Activated CD8-positive, alpha-beta memory T cell treated with anti-CD3 and anti-CD28 coated beads for 1 hour (primary cell): ENCODE measurements around the gene VWA5A.
"Not testable (repeated sequence)": the region's sequence is repeated elsewhere in the genome, so short reads cannot be mapped to it uniquely, and the experiment has no call there.

Experiments used
- DNase-seq, 2 donors: peaks; one replicate each; pipeline ENCODE4 v3.0.0-alpha.2; 2020; ENCODE audit warnings: low read depth in 1 of 2; ENCODE audit errors: extremely low read depth in 1 of 2

Gene VWA5A

DNA sequence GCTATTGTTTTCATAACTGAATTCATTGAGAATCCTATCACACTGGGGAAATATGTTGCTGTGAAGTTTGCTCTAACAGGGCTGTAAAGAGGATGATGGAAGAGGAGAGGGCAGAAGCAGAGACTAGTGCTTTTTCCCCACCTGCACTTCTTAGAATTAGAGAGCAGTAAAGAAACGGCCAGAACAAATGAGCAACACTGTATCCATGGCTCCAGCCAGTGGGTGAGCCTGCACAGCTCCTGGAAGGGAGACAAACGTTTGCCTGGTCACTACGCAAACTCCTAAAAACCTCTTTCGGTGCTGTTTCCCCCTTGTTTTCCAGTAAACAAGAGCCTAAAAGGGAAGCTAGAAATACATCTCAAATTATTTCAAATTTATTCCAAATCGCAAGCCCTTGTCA lies 45.7 kb downstream of the VWA5A start:
- no peak for DNase-seq

DNA sequence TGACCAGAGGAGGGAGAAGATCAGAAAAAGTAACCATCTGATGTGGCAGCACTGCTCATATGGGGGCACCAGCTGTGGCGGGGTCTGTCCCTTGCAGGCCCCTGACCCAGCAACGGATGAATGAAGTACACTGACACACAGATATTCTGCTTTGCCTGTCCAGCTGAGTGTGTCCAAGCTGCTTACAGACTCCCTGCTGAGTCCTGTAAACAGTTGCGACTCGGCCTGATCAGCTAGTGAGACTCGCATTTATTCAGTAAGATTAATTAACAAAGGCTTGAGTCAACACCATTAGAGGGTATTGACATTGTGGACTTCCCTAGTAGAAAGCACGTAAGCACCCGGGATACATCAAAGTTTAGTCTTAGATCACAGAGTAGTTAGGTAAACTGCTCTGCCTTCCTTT lies 52.6 kb downstream of the VWA5A start:
- DNase-seq, result no peak

- no peak for DNase-seq
Measured at GRCh38 chr11:124168796-124169195, 53.5 kb downstream of the VWA5A start.

- DNase-seq, result not testable (repeated sequence)
Measured at GRCh38 chr11:124170315-124170714, 55.1 kb downstream of the VWA5A start.

- DNase-seq, result no peak
Measured at GRCh38 chr11:124170801-124171586, 55.7 kb downstream of the VWA5A start.

DNA sequence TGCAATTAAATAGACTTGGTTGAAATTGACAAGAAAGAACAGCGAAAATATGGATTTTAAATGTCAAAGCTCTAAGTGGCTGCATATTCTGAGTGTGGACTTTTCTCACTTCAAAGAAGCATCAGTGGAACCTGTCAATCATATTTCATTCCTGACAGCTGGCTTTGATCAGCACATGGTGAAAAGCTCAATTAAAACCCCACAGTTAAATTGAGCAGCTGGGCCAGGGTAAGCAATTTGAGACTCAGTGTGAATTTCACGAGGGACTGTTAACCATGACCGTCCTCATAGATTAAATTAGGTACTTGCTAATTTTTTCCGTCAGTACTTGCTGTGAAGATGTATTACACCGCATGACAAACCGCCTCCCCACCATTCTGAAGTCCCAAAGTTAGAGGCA lies 56.9 kb downstream of the VWA5A start:
- no peak for DNase-seq

GRCh38 chr11:124172599-124172998 lies 57.3 kb downstream of the VWA5A start:
- DNase-seq, result no peak

DNA sequence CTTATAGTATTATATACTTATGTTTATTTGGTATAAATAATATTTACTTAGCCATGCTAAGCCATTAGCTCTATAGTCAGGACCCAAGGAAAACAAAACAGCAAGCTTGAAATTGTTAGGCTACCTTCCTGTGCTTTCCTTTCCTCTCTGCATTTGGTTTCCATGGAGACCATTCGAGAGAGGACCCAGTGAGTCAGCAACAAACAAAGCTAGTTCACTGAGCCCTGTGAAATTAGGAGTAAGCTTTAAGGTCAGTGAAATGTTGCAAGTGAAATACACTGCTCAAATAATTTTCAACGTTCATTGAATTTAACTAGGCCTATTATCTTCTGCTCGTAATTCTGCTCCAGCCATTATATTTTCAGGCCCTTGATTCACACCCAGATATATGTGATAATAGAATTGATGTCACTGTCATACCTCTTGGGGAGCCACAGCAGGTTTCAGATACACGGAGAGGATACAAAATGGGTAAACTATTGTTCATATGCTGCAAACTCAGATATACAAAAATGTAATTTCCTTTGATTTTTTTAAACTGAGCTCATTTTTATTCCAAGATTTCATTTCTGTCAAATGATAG lies 58.8 kb downstream of the VWA5A start:
- no peak for DNase-seq

GRCh38 chr11:124176925-124177715 lies 61.9 kb downstream of the VWA5A start:
- DNase-seq, result no peak

- no peak for DNase-seq
Measured at GRCh38 chr11:124179310-124179709, 64.1 kb downstream of the VWA5A start.

GRCh38 chr11:124183068-124183467 lies 67.8 kb downstream of the VWA5A start, which contains the start of gene OR10D3:
Gene OR10D3, plus strand, starts transcription at chr11:124183345. Its CDS starts 1,925 bp downstream, at chr11:124185270.
- DNase-seq, result no peak

DNA sequence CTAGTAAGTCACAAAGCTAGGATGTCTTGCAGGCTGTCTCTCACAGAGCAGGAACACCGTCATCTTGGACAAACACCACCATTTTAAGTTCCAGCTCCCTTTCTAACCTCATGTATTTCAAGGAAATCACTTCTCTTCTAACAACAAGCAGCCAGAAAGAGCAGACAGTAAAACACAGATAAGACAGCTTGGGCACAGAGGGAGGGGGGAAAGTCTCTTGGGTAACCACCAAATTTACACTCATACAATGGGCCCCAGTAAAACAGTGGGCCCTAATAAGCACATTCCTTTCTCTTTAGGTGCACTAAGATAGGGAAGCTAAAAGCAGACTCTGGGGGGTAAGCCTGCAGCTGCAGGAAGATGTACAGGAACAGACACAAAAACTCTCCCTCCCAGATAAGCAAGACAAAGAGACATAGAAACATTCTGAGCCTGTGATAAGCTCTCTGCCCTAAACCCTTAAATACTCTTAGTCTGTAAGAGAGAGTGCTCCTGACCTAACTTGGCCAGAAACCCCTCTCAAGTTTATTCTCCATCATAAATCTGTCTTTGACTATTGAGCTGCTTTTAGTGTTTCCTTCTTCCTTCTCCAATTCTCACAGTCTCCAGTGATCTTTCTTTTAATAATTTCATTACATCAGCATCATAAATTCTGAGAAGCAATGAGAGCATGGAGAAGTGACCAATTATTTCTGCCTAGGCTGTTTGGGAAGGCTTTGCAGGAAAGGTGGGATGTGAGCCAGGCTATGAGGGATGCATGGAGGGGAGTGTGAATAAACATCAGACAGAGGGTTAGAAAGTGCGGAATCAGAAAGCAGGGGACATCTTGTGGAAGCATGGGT lies 75.3 kb downstream of the VWA5A start:
- no peak for DNase-seq

DNA sequence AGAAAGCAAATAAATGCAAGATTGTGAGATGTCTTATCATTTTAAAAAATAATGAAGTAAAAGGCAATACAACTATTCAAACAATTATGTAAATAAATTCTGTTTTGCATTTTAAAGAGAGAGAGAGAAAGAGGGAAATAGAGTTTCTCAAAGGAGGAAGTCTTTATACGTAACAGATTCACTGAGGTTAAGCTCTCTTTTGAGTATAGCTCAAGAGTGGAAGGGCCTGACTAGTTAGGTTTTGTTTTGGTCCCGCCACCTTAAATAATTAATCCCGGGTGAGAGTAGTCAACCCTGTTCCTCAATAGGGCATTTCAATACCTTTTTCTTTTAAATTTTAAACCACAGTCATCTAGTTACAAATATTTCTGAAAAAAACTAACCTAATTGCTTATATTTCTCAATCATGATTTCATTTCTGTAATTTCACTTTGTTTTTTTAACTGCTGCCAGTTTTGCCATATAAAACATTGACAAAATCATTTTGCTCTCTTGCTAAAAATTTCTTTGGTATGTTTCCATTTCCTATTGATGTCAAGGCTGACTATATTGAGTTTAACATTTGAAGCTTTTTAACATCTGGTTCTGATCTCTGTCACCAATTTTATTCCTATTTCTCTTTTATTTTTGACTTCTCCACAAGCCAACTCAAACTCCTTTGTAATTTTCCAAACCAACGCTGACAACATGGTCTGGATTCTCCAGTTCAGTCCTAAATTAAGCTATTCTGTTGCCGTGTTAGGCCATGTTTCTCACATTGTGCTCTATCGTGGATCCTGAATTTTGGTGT lies 78.2 kb downstream of the VWA5A start:
- no peak for DNase-seq

DNA sequence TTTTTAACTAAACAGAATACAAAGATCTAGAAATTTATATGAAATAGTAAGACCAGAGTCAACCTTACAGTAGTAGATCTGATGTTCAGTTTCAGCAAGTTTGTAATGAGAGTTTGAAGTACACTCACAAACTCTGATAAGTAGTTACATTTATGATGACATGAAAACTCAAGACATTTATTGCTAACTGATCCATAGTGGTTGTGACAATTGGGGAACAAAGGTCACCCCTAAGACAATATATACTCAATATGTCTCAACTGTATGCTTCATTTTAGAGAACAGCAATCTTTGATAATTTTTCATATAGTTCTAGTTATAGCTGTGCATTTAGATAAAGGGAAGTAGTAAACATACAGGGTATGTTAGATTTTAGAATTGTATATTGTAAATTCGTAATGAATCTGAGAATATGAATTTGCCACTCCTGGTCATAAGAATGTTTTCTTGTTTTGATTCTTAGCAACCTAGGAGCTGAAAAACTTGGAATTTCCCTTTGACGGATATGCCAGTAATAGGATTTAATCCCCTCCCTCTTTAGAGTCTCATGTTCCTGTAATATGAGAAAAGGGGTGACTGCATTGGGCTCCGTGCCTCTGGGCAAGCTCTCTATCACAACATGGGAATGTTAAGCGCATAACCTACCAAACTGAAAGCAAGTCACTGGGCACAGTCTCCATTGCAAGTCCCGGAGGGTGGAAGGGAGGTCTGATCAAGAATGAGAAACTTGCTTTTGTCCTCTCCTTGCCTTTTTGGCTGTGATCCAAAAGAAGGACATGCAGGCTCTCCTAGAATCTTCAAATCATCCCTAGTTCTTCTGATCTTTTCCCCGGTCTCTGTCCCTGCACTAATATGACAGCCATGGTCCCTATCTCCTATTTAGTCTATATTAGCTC lies 79.3 kb downstream of the VWA5A start:
- no peak for DNase-seq

DNA sequence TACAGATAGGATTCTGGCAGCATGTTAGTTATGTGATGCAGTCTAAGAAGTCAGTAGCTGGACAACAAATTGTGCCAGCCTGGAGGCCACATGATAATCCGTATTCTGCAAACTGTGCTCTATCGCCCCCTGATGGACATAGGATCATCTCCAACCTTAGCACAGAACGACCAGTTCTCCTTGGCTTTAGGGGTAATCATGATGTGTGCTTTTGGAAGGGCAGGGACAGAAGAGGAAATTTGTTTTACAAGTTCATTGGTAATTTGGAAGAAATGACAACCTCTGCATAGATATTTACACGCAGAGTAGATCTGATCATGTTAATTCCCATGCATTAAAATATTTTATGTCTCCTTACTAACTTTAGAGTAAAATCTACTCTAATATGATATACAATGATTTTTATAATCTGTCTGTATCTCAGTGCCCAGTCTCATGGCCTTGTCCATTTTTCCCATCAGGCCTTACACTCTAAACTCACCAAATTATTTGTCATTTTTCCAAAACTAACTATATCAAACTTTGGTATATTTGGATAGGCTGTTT lies 80.0 kb downstream of the VWA5A start:
- DNase-seq, result no peak
